ENCODE data around the gene HVCN1. TPM values are rescaled to one million over a fixed set of nuclear protein-coding genes. Genes with fewer than 3 reads are reported as not detected.

The HVCN1 gene
- total RNA-seq, 1 experiment from 2014 or later: 2.2 TPM

DNA sequence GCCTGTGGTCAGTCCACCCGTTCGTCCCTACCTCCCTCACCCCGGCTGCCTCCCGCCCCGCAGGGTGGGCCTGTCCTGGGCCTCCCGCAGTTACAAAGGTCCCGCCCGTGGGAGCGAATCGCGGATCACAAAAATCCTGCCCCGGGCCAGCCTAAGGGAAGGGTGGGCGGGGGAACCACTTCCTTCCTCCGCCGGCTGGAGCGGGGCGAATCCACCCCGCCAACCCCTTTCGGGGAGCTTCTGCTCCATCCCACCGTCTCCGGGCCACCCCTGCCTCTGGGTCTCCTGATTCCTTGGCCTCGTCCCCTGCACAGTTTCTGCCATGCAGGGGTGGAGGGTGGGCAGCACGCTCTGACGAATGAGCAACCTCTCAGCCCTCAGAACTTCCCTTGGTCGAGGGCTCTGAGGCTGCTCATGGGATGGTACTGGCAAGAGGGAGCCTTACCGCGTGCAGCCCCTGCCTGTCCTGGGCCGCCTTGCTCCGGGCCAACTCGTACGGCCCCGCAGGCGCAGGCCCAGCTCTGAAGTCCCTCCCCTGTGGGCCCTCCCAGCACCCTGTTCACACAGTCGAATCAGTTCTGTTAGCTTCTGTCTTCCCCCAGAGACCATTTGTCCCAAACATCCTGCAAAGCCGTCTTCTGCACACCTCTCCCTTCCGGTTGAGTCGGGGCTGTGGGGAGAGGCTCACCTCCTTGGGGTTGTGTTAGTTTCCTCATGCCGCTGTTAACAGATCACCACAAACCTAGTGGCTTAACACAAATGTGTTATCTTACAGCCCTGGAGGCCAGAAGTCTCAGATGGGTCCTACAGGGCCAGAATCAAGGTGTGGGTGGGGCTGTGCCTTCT, 589 bp upstream of the HVCN1 start:
- ChIA-PET CTCF (no interaction called here), POLR2A (ENCODE audit: unreplicated experiment) (interaction anchor here (0.6 kb wide), 1 partner anchor 726 kb away, joined by 4 read pairs; no protein-coding TSS in a partner anchor)
- H3K4me3 ChIP-seq (ENCODE audit: low read length): no peak overlapping the region
- DNase-seq (no peak), ATAC-seq (no peak)
- 0 out of 2 replicates have a peak, but pooled peaks cover 2% of the 10 kb centered on the region for H3K9me3 ChIP-seq (ENCODE audit: low read length)
- no peaks in the 10 kb centered on the region for H3K4me1 ChIP-seq (ENCODE audit: insufficient read depth, low read length)
- H3F3A ChIP-seq (ENCODE audit: low read length, unreplicated experiment): no peaks in the 10 kb centered on the region
- no peak overlapping the region for H3K9ac ChIP-seq (ENCODE audit: low read length)
- H3K79me2 ChIP-seq (ENCODE audit: low read length): no peaks in the 10 kb centered on the region
- no peaks in the 10 kb centered on the region for H3K36me3 ChIP-seq (ENCODE audit: low read depth, low read length)
- TF ChIP-seq EZH2 (IDR thresholded peaks at IDR 0.05; ENCODE audit: low read length, unreplicated experiment): no peak
- no peak for TF ChIP-seq EZH2phosphoT487 (IDR thresholded peaks at IDR 0.05; ENCODE audit: borderline replicate concordance, low read length)
- TF ChIP-seq, protein P1, sequence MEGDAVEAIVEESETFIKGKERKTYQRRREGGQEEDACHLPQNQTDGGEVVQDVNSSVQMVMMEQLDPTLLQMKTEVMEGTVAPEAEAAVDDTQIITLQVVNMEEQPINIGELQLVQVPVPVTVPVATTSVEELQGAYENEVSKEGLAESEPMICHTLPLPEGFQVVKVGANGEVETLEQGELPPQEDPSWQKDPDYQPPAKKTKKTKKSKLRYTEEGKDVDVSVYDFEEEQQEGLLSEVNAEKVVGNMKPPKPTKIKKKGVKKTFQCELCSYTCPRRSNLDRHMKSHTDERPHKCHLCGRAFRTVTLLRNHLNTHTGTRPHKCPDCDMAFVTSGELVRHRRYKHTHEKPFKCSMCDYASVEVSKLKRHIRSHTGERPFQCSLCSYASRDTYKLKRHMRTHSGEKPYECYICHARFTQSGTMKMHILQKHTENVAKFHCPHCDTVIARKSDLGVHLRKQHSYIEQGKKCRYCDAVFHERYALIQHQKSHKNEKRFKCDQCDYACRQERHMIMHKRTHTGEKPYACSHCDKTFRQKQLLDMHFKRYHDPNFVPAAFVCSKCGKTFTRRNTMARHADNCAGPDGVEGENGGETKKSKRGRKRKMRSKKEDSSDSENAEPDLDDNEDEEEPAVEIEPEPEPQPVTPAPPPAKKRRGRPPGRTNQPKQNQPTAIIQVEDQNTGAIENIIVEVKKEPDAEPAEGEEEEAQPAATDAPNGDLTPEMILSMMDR (conservative IDR thresholded peaks at IDR 0.05; ENCODE audit: low read depth, low read length): no peak
- intact Hi-C loops (cut with micrococcal nuclease): loop anchor here (10.0 kb wide), 1 partner anchor 225 kb away; the partner anchor contains the start of genes FAM216A and GPN3
- H4K20me1 ChIP-seq (ENCODE audit: low read length): no peaks in the 10 kb centered on the region
- H3K9me2 ChIP-seq (replicated peaks; ENCODE audit: low read length): no peaks in the 10 kb centered on the region
- peaks cover 16% of the 10 kb centered on the region for H3K27me3 ChIP-seq (ENCODE audit: low read length)
- no peak overlapping the region for H2AFZ ChIP-seq (ENCODE audit: low read length)
- no peak overlapping the region for H3K27ac ChIP-seq (ENCODE audit: low read length)
- BruUV-seq (replicated peaks): no TSS peak
- no peak overlapping the region for H3K4me2 ChIP-seq (ENCODE audit: low read length)

DNA sequence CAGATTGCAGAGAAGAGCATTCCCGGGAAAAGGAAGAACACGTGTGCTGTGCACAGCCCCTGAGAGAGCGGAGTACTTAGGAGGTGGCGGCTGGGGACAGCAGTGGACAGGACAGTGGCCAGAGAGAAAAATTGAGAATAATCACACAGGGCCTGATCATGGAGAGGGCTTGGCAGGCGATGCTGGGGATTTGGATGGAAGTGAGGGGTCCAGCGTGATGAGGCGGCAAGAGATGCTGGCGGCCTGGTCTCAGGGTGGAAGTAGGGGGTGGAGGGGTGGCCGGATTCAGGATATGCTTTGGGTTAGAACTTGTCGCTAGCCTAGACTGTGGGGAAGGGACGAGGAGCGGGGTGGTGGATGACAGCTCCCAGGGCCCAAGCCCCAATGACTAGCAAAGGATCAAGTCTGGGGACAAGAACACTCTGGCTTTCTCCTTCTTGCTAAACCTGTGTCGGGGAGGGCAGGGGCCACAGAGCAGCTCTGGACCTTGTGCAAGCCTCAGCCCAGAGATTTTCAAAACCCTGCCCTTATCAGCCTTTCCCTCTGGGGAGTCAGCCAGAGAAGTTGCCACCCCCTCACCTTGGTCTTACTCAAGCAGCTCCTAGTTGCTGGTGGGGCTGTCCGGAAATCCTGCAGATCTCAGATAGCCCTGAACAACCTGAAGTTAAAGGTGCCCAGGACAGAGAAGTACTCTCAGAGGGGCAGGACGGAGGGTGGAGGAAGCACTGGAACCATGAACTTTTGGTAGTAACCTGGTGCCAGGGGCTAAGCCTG, 1.3 kb downstream of the HVCN1 start:
- Histone ChIP-seq H3K27me3 (ENCODE audit: low read length) (peaks cover 16% of the 10 kb centered on the region), H3K79me2 (ENCODE audit: low read length) (no peaks in the 10 kb centered on the region), H4K20me1 (ENCODE audit: low read length) (no peaks in the 10 kb centered on the region), H3K9me2 (replicated peaks; ENCODE audit: low read length) (no peaks in the 10 kb centered on the region), H3K4me3 (ENCODE audit: low read length) (no peak overlapping the region), H3K27ac (ENCODE audit: low read length) (no peak overlapping the region), H3K4me2 (ENCODE audit: low read length) (no peak overlapping the region), H2AFZ (ENCODE audit: low read length) (no peak overlapping the region), H3K4me1 (ENCODE audit: insufficient read depth, low read length) (no peaks in the 10 kb centered on the region), H3K36me3 (ENCODE audit: low read depth, low read length) (no peaks in the 10 kb centered on the region), H3K9ac (ENCODE audit: low read length) (no peak overlapping the region), H3K9me3 (ENCODE audit: low read length) (peaks cover 12% of the 10 kb centered on the region; the same call in 1 of the 2 replicates), H3F3A (ENCODE audit: low read length, unreplicated experiment) (no peaks in the 10 kb centered on the region)
- ATAC-seq (no peak), DNase-seq (no peak)
- CTCF ChIA-PET: no interaction called here
- no TSS peak for BruUV-seq (replicated peaks)
- TF ChIP-seq EZH2 (IDR thresholded peaks at IDR 0.05; ENCODE audit: low read length, unreplicated experiment): no peak
- no peak for TF ChIP-seq EZH2phosphoT487 (IDR thresholded peaks at IDR 0.05; ENCODE audit: borderline replicate concordance, low read length)
- TF ChIP-seq, protein P1 (conservative IDR thresholded peaks at IDR 0.05; ENCODE audit: low read depth, low read length): no peak
- POLR2A ChIA-PET (ENCODE audit: unreplicated experiment): no interaction called here
- intact Hi-C loops (cut with micrococcal nuclease): no loop called here
